Esophagus (tissue), 2 donors: ENCODE measurements around the gene TOR1AIP1. TPM values are rescaled to one million over a fixed set of nuclear protein-coding genes. Genes with fewer than 3 reads are reported as not detected.

Source experiments
- H3K27ac ChIP-seq, 2 donors: one replicate each; pipeline ENCODE4 v1.5.1; 2013; ENCODE audit warnings: low read depth in 2 of 2, mild to moderate bottlenecking in 2 of 2, inconsistent platforms in 1 of 2, low read length in 1 of 2, moderate library complexity in 1 of 2
- H3K27me3 ChIP-seq, 2 donors: one replicate each; pipeline ENCODE4 v1.6.1; 2013; ENCODE audit warnings: low read length in 2 of 2, control low read depth in 1 of 2, mild to moderate bottlenecking in 1 of 2; ENCODE audit not compliant: insufficient read depth in 2 of 2, control insufficient read depth in 1 of 2
- H3K36me3 ChIP-seq, 2 donors: one replicate each; pipeline ENCODE4 v1.6.1; 2013; ENCODE audit warnings: low read length in 1 of 2; ENCODE audit not compliant: control insufficient read depth in 2 of 2, insufficient read depth in 2 of 2
- H3K4me1 ChIP-seq, 2 donors: one replicate each; pipeline ENCODE4 v1.6.1; 2013; ENCODE audit warnings: low read length in 1 of 2; ENCODE audit not compliant: control insufficient read depth in 2 of 2, insufficient read depth in 2 of 2
- H3K4me3 ChIP-seq, 2 donors: one replicate each; pipeline ENCODE4 v1.5.1; 2013; ENCODE audit warnings: low read length in 2 of 2, mild to moderate bottlenecking in 2 of 2, low read depth in 1 of 2, moderate library complexity in 1 of 2
- H3K9me3 ChIP-seq, 2 donors: one replicate each; pipeline ENCODE4 v1.6.1; 2013; ENCODE audit warnings: mild to moderate bottlenecking in 2 of 2, low read depth in 1 of 2, low read length in 1 of 2, moderate library complexity in 1 of 2; ENCODE audit not compliant: control insufficient read depth in 2 of 2, insufficient read depth in 1 of 2
- WGBS, 2 donors: extraction: QIAGEN DNeasy Blood & Tissue Kit; methylation state at CpG; one replicate each; pipeline ENCODE4 v1.1.7; 2013; 5-methylcytosine and 5-hydroxymethylcytosine counted together
- polyA plus RNA-seq, 2 donors: library from polyadenylated mRNA; stranded (reverse); fragments of 200-250 nt; gene quantifications; one replicate each; pipeline ENCODE4 v1.2.3, GENCODE V29; 2013
- donor health status: healthy with polysubstance abuse.
- donor health status: Bipolar disorder and iron deficiency.

TOR1AIP1 gene
- polyA plus RNA-seq, 2 donors = 13.8 to 19.5 TPM

DNA sequence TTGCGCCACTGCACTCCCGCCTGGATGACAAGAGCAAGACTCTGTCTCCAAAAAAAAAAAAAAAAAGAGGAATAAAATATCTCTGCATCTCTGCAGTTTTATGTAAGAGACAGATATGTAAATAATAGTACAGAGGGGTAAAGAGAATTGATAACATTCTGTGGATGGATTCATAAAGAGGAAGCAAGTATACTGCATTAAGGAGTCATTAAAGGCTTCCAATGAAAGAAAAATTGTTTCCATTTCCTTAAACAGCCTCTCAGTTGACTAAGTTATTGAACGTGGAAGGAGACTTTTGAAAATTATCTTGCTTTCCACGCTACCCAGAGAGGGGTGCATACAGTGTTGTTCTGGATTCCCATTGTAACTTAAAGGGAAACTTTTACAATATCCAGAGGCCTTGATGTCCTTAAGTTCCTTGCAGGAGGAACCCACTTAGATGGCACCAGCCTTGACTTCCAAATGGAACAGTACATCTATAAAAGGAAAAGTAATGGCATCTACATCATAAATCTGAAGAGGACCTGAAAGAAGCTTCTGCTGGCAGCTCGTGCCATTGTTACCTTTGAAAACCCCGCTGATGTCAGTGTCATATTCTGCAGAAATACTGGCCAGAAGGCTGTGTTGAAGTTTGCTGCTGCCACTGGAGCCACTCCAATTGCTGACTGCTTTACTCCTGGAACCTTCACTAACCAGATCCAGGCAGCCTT, 86.4 kb downstream of the TOR1AIP1 start:
- H3K4me1 ChIP-seq = peaks cover 0 to 6% of the 10 kb centered on the region in 2 donors
- no peaks in the 10 kb centered on the region for H3K27me3 ChIP-seq
- H3K27ac ChIP-seq = no peak overlapping the region
- 94 to 95% methylated on average over 6 of the region's 6 CpGs for WGBS, 2 donors
- no peaks in the 10 kb centered on the region for H3K9me3 ChIP-seq
- H3K4me3 ChIP-seq = no peak overlapping the region
- peaks cover 0 to 3% of the 10 kb centered on the region in 2 donors for H3K36me3 ChIP-seq

GRCh38 chr1:179968994-179969919, 87.2 kb downstream of the TOR1AIP1 start:
- no peaks in the 10 kb centered on the region for H3K9me3 ChIP-seq
- no peaks in the 10 kb centered on the region for H3K27me3 ChIP-seq
- peaks cover 0 to 6% of the 10 kb centered on the region in 2 donors for H3K4me1 ChIP-seq
- no peak overlapping the region for H3K4me3 ChIP-seq
- peak overlapping the region in 1 of 2 donors; percentile 8 for H3K27ac ChIP-seq
- 74 to 79% methylated on average over 8 of the region's 8 CpGs for WGBS, 2 donors
- H3K36me3 ChIP-seq = peaks cover 0 to 3% of the 10 kb centered on the region in 2 donors

Other genes with a start within 250 kb of the TOR1AIP1 start
- gene FAM163A, start 139.0 kb upstream of the TOR1AIP1 start, polyA plus RNA-seq = under 1 TPM in 1 of 2 donors, not detected in 1; 0.01 TPM
- 10 to 100 TPM in 1 of 2 donors, 1 to 10 TPM in 1; 8.1 to 20.6 TPM for gene TOR1AIP2, start 4.5 kb upstream of the TOR1AIP1 start, polyA plus RNA-seq
- 1 to 10 TPM; 5.0 to 5.2 TPM for gene CEP350, start 72.5 kb downstream of the TOR1AIP1 start, polyA plus RNA-seq